GM18861 (cell line): ENCODE data around the gene GINM1.

Experiments
- ATAC-seq: cut with Tn5 transposase; IDR thresholded peaks from one replicate; pipeline ENCODE4 v1.9.1; 2021; ENCODE audit not compliant: unreplicated experiment

Gene GINM1

GRCh38 chr6:149592983-149593382 lies 26.8 kb downstream of the GINM1 start:
- ATAC-seq: no peak

- no peak for ATAC-seq
Observed at GRCh38 chr6:149593408-149593807, 27.2 kb downstream of the GINM1 start.

- ATAC-seq: no peak
Observed at GRCh38 chr6:149600508-149600907, 34.3 kb downstream of the GINM1 start.

GRCh38 chr6:149608381-149608982 lies 42.3 kb downstream of the GINM1 start:
- ATAC-seq: no peak

- no peak for ATAC-seq
Observed at GRCh38 chr6:149614337-149614736, 48.2 kb downstream of the GINM1 start.

GRCh38 chr6:149615805-149616204 lies 49.6 kb downstream of the GINM1 start:
- ATAC-seq: no peak

- ATAC-seq: no peak
Observed at GRCh38 chr6:149627672-149628071, 61.5 kb downstream of the GINM1 start.

- peak; percentile 70 for ATAC-seq
Observed at GRCh38 chr6:149628875-149629510, 62.8 kb downstream of the GINM1 start.

GRCh38 chr6:149634315-149634714 lies 68.1 kb downstream of the GINM1 start:
- no peak for ATAC-seq

- no peak for ATAC-seq
Observed at GRCh38 chr6:149636124-149636523, 69.9 kb downstream of the GINM1 start.
